ENCODE data around the gene FBXL2. TPM values are rescaled to one million over a fixed set of nuclear protein-coding genes. Genes with fewer than 3 reads are reported as not detected.

Gene FBXL2, protein sequence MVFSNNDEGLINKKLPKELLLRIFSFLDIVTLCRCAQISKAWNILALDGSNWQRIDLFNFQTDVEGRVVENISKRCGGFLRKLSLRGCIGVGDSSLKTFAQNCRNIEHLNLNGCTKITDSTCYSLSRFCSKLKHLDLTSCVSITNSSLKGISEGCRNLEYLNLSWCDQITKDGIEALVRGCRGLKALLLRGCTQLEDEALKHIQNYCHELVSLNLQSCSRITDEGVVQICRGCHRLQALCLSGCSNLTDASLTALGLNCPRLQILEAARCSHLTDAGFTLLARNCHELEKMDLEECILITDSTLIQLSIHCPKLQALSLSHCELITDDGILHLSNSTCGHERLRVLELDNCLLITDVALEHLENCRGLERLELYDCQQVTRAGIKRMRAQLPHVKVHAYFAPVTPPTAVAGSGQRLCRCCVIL
- not detected for total RNA-seq

DNA sequence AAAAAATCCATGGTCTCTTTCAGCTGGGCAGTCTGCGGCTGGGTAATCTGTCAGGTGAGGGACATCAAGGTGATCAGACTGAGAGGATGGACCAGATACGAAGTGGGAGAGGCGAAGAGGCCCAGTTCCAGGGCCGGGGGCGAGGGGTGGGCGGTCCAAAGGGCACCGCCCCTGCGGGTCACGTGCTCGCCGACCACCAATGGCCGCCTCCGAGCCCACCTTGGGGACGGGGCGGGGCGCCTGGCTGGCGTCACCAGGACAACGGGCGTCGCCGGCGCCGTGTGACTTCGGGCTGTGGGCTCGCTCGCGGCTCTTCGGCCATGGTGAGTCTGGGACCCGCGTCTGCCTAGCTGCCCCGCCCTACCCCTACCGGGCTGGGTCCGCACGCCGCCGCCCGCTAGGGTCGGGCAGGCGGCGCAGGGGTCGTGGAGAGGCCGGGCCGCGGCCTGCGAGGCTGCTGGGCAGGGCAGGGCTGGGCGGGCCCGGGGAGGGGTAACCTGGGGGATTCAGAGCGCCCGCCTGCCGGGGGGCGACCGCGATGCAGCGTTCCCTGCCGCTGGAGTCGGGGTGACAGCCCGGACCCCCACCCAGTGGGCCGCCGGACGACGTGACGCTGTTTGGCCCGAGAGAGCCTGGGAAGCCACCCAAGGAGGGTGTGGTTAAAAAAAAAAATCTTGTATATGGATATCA, at the start of gene FBXL2:
FBXL2 (plus strand) TSS at position 250 of the 690 bp plus-strand sequence; CDS start at position 321, 71 bp downstream.
- peak within 1 kb of the TSS; percentile 50 for H3K4me3 Mint-ChIP-seq
- H3K4me1 Mint-ChIP-seq: peaks cover 4% of the 10 kb centered on the region
- H3K36me3 Mint-ChIP-seq: no peaks in the 10 kb centered on the region
- H3K27me3 Mint-ChIP-seq: peaks cover 52% of the 10 kb centered on the region
- H3K27ac Mint-ChIP-seq: no peak within 1 kb of the TSS
- no peaks in the 10 kb centered on the region for H3K9me3 Mint-ChIP-seq
- DNase-seq: peak; percentile 63

GRCh38 chr3:33229066-33229465, 48.2 kb upstream of the FBXL2 start:
- no peaks in the 10 kb centered on the region for H3K4me1 Mint-ChIP-seq
- peaks cover 16% of the 10 kb centered on the region for H3K27me3 Mint-ChIP-seq
- H3K4me3 Mint-ChIP-seq: no peak overlapping the region
- DNase-seq: no peak
- no peaks in the 10 kb centered on the region for H3K9me3 Mint-ChIP-seq
- no peak overlapping the region for H3K27ac Mint-ChIP-seq
- H3K36me3 Mint-ChIP-seq: no peaks in the 10 kb centered on the region

DNA sequence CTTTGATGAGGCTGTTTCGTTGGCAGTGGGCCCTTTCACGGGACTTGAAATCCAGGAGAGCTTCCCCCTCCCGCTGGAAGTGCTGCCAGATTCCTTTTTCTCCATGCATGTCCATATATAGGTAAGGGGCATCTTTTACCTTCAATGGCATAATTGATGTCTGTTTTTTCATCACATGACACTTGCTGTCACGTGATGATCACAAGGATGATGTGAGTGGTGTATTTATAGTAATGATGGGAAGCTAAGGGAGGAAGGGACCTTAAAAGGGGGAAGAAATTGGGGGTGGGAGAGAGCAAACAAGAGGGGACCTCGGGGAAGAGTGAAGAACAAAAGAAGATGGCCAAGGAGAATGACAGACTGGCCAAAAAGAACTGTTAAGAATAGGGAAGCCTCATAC, 47.3 kb upstream of the FBXL2 start:
- H3K36me3 Mint-ChIP-seq: no peaks in the 10 kb centered on the region
- H3K9me3 Mint-ChIP-seq: no peaks in the 10 kb centered on the region
- H3K4me3 Mint-ChIP-seq: no peak overlapping the region
- H3K27ac Mint-ChIP-seq: no peak overlapping the region
- no peak for DNase-seq
- no peaks in the 10 kb centered on the region for H3K4me1 Mint-ChIP-seq
- peaks cover 16% of the 10 kb centered on the region for H3K27me3 Mint-ChIP-seq

GRCh38 chr3:33231756-33232465, 45.3 kb upstream of the FBXL2 start:
- H3K4me1 Mint-ChIP-seq: no peaks in the 10 kb centered on the region
- H3K9me3 Mint-ChIP-seq: no peaks in the 10 kb centered on the region
- H3K27me3 Mint-ChIP-seq: peaks cover 27% of the 10 kb centered on the region

GRCh38 chr3:33233884-33234283, 43.4 kb upstream of the FBXL2 start:
- Mint-ChIP-seq H3K36me3 (no peaks in the 10 kb centered on the region), H3K4me3 (no peak overlapping the region), H3K27me3 (peaks cover 34% of the 10 kb centered on the region), H3K4me1 (no peaks in the 10 kb centered on the region), H3K9me3 (peaks cover 3% of the 10 kb centered on the region), H3K27ac (no peak overlapping the region)
- no peak for DNase-seq

More at GRCh38 chr3:33231756-33232465, 45.3 kb upstream of the FBXL2 start:
- Mint-ChIP-seq H3K36me3 (no peaks in the 10 kb centered on the region), H3K27ac (no peak overlapping the region), H3K4me3 (no peak overlapping the region)
- DNase-seq: no peak

GRCh38 chr3:33236005-33236404, 41.2 kb upstream of the FBXL2 start:
- H3K9me3 Mint-ChIP-seq: peaks cover 9% of the 10 kb centered on the region
- H3K36me3 Mint-ChIP-seq: no peaks in the 10 kb centered on the region
- H3K4me1 Mint-ChIP-seq: no peaks in the 10 kb centered on the region
- no peak overlapping the region for H3K27ac Mint-ChIP-seq
- no peak for DNase-seq
- H3K27me3 Mint-ChIP-seq: peaks cover 44% of the 10 kb centered on the region
- no peak overlapping the region for H3K4me3 Mint-ChIP-seq

DNA sequence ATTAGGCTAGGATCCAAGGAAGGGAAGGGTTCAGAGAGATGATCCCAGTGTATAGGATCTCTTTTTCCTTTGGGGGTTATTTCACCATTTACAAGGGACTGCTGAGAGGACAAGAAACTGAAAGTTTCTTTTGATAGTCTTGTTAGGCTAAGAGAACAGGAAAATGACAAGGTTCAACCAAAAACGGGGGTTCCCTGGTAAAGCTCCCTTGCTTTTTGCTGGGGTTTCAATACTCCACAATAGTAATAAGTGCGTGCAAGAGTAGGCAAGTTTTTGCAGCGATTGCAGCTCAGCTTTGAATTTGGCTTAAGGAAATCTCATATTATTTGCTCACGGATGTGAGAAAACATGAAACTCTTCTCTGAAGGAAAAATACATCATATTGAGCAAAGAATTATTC, 39.8 kb upstream of the FBXL2 start:
- Mint-ChIP-seq H3K36me3 (no peaks in the 10 kb centered on the region), H3K4me3 (no peak overlapping the region), H3K27ac (no peak overlapping the region), H3K4me1 (no peaks in the 10 kb centered on the region), H3K27me3 (peaks cover 47% of the 10 kb centered on the region), H3K9me3 (peaks cover 9% of the 10 kb centered on the region)
- no peak for DNase-seq

- Mint-ChIP-seq H3K4me1 (no peaks in the 10 kb centered on the region), H3K9me3 (peaks cover 9% of the 10 kb centered on the region), H3K36me3 (no peaks in the 10 kb centered on the region), H3K27me3 (peaks cover 44% of the 10 kb centered on the region), H3K4me3 (no peak overlapping the region), H3K27ac (no peak overlapping the region)
- no peak for DNase-seq
Observed at GRCh38 chr3:33238923-33239322, 38.3 kb upstream of the FBXL2 start.

- H3K36me3 Mint-ChIP-seq: no peaks in the 10 kb centered on the region
- H3K4me3 Mint-ChIP-seq: no peak overlapping the region
- peaks cover 41% of the 10 kb centered on the region for H3K27me3 Mint-ChIP-seq
- H3K27ac Mint-ChIP-seq: no peak overlapping the region
- no peak for DNase-seq
- H3K9me3 Mint-ChIP-seq: peaks cover 9% of the 10 kb centered on the region
- H3K4me1 Mint-ChIP-seq: no peaks in the 10 kb centered on the region
Observed at GRCh38 chr3:33240261-33240660, 37.0 kb upstream of the FBXL2 start.

DNA sequence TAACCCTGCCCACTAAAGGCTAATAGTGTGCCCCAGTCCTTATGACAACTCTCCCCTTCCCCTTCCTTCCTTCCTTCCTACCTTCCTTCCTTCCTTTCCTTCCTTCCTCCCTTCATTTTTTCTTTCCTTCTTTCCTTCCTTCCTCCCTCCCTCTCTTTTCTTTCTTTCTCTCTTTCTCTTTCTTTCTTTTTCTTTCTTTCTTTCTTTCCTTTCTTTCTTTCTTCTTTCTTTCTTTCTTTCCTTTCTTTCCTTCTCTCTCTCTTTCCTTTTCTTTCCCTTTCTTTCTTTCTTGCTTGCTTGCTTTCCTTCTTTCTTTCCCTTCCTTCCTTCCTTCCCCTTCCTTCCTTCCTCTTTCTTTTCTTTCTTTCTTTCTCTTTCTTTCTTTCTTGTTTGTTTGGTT, 30.5 kb upstream of the FBXL2 start:
- Mint-ChIP-seq H3K4me3 (no peak overlapping the region), H3K27ac (no peak overlapping the region), H3K27me3 (peaks cover 16% of the 10 kb centered on the region), H3K4me1 (no peaks in the 10 kb centered on the region), H3K36me3 (no peaks in the 10 kb centered on the region), H3K9me3 (no peaks in the 10 kb centered on the region)
- no peak for DNase-seq

DNA sequence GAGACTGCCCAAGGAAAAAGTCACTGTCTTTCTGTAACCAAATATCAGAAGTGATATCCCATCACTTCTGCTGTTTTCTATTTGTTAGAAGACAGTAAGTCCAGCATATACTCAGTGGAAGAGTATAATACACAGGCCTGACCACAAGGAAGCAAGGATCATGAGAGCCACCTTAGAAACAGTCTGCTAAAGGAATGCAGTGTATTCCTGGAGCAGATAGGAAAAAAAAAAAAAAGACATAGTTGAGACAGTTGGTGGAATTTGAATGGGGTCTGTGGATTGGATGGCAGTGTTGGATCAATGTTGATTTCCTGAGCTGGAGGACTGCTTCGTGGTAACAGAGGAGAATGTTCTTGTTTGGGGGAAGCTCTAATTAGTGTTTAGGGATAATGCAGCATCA, 26.5 kb upstream of the FBXL2 start:
- no peak overlapping the region for H3K27ac Mint-ChIP-seq
- H3K27me3 Mint-ChIP-seq: peaks cover 18% of the 10 kb centered on the region
- H3K36me3 Mint-ChIP-seq: no peaks in the 10 kb centered on the region
- H3K4me1 Mint-ChIP-seq: no peaks in the 10 kb centered on the region
- H3K4me3 Mint-ChIP-seq: no peak overlapping the region
- no peaks in the 10 kb centered on the region for H3K9me3 Mint-ChIP-seq
- DNase-seq: no peak

- H3K36me3 Mint-ChIP-seq: no peaks in the 10 kb centered on the region
- DNase-seq: no peak
- H3K27ac Mint-ChIP-seq: no peak overlapping the region
- no peaks in the 10 kb centered on the region for H3K9me3 Mint-ChIP-seq
- no peaks in the 10 kb centered on the region for H3K4me1 Mint-ChIP-seq
- H3K4me3 Mint-ChIP-seq: no peak overlapping the region
- H3K27me3 Mint-ChIP-seq: peaks cover 9% of the 10 kb centered on the region
Observed at GRCh38 chr3:33256249-33256648, 21.0 kb upstream of the FBXL2 start.

DNA sequence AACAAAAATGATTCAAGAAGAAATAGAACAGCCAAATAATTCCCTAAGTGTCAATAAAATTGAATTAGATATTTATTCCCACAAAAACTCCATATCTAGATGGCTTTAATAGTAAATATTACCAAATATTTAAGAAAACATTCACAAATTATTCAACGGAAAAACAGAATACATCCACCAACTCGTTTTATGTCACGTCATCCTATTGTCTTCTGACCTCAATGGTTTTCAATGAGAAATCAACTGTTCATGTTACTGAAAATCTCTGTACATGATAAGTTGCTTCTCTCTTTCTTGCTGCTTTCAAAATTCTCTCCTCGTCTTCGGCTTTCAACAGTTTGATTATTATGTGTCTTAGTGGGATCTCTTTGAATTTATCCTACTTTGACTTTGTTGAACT, 17.1 kb upstream of the FBXL2 start:
- DNase-seq: no peak
- no peaks in the 10 kb centered on the region for H3K9me3 Mint-ChIP-seq

DNA sequence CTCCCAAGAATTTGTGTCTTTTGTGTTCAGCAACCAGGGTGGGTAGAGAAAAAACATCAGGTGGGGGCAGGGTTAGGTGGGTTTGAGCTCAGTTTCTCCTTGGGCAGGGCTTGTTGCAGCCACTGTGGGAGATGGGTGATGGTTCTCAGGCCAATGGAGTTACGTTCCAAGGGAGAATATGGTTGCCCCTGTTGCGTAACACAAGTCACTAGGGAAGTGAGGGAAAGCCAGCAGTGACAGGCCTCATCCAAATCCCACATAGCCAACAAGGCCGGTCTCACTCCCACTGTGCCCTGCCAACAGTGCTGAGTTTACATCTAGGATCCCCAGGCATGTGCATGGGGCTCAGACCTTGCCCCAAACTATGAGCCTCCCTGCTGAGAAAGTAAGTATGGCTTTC, 7.9 kb upstream of the FBXL2 start:
- Mint-ChIP-seq H3K36me3 (no peaks in the 10 kb centered on the region), H3K9me3 (peaks cover 8% of the 10 kb centered on the region), H3K4me1 (no peaks in the 10 kb centered on the region), H3K4me3 (no peak overlapping the region), H3K27ac (no peak overlapping the region), H3K27me3 (peaks cover 22% of the 10 kb centered on the region)
- no peak for DNase-seq

More for the DNA sequence above, 17.1 kb upstream of the FBXL2 start:
- Mint-ChIP-seq H3K27ac (no peak overlapping the region), H3K4me3 (no peak overlapping the region), H3K27me3 (peaks cover 17% of the 10 kb centered on the region), H3K36me3 (no peaks in the 10 kb centered on the region), H3K4me1 (no peaks in the 10 kb centered on the region)

GRCh38 chr3:33271324-33271723, 5.9 kb upstream of the FBXL2 start:
- DNase-seq: no peak
- H3K36me3 Mint-ChIP-seq: no peaks in the 10 kb centered on the region
- peaks cover 26% of the 10 kb centered on the region for H3K27me3 Mint-ChIP-seq
- H3K4me3 Mint-ChIP-seq: no peak overlapping the region
- H3K9me3 Mint-ChIP-seq: peaks cover 6% of the 10 kb centered on the region
- no peak overlapping the region for H3K27ac Mint-ChIP-seq
- no peaks in the 10 kb centered on the region for H3K4me1 Mint-ChIP-seq

Data from activated naive CD8-positive, alpha-beta T cell treated with anti-CD3 and anti-CD28 coated beads for 36 hours (primary cell).